BJ (cell line): ENCODE results near the gene SPINK7. TPM values are rescaled to one million over a fixed set of nuclear protein-coding genes. Genes with fewer than 3 reads are reported as not detected.
"Not testable (repeated sequence)": the region's sequence is repeated elsewhere in the genome, so short reads cannot be mapped to it uniquely, and the experiment has no call there.

Experiments
- CTCF ChIA-PET: fragments of 350-600 bp; formaldehyde crosslinking; extraction: SDS; loops from one replicate; lab custom pipeline; 2021; ENCODE audit warnings: antibody characterized with exemption, inconsistent platforms; lab: Yijun Ruan, JAX
- POLR2A ChIA-PET: fragments of 300-600 bp; sonication (Branson Sonifier 250); formaldehyde crosslinking; extraction: SDS; loops from one replicate; lab custom pipeline; 2021; ENCODE audit warnings: antibody characterized with exemption; lab: Charles Lee
- DNase-seq: peaks from one replicate; pipeline ENCODE4 v3.0.0-alpha.2; 2011; ENCODE audit warnings: low read depth
- H3K27me3 ChIP-seq: 2 replicates; pipeline ENCODE4 v1.6.0; 2011; ENCODE audit warnings: low read length; ENCODE audit not compliant: control insufficient read depth, insufficient read depth
- H3K36me3 ChIP-seq: 2 replicates; pipeline ENCODE4 v1.5.1; 2011; ENCODE audit warnings: low read length; ENCODE audit not compliant: control insufficient read depth, insufficient read depth
- H3K4me3 ChIP-seq: 2 replicates; pipeline ENCODE4 v1.5.1; 2011; ENCODE audit warnings: low read depth, mild to moderate bottlenecking, control low read depth, low read length
- CTCF ChIP-seq: IDR thresholded peaks from 2 replicates; pipeline ENCODE4 v1.5.1; 2011; ENCODE audit warnings: low read depth, mild to moderate bottlenecking, control low read depth, inconsistent platforms, low read length, moderate library complexity; ENCODE audit not compliant: insufficient read depth
- polyA minus RNA-seq: library from RNA; depleted of rRNA, polyadenylated mRNA; stranded (reverse); fragments of >200 nt; gene quantifications from 2 replicates; pipeline ENCODE4 v1.2.3, GENCODE V29; 2011; rRNA and poly(A)+ RNA removed
- polyA plus RNA-seq: library from polyadenylated mRNA; depleted of rRNA; stranded (reverse); fragments of >200 nt; gene quantifications from 2 replicates; pipeline ENCODE4 v1.2.3, GENCODE V29; 2011; rRNA removed

Gene SPINK7
- polyA plus RNA-seq (not detected in 2 replicates), polyA minus RNA-seq (not detected in 2 replicates)

- no peaks in the 10 kb centered on the region for H3K27me3 ChIP-seq
- CTCF ChIA-PET: interaction anchor here (1.0 kb wide), 1 partner anchor 62 kb away, joined by 3 read pairs; no protein-coding TSS in a partner anchor
- DNase-seq: no peak
- no peak within 1 kb of the TSS for H3K4me3 ChIP-seq
- TF ChIP-seq CTCF: no peak
- POLR2A ChIA-PET: no interaction called here
- H3K36me3 ChIP-seq: no peaks in the 10 kb centered on the region
Measured at GRCh38 chr5:148312153-148312552, at the start of gene SPINK7. SPINK7 (plus strand) TSS chr5:148312423; CDS start chr5:148312484, 61 bp downstream.

DNA sequence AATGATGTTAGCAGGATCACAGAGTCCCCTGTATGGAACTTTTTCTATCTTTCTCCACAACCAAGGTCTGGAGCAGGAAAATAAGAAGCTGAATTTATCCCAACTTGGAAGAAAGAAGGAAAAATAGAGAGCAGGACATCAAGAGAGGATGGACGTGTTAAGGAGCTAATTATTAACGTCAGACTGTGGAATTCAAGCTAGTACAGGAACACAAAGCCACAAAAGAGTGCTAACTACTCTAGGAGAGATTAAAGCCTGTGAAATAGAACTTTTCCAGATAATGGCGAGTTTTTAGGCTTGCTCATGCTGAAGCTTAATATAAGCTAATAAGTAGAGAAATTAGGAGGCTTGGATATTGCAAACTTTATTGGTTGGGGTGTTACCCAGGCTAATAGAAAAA lies 44.3 kb upstream of the SPINK7 start:
- ChIA-PET CTCF (no interaction called here), POLR2A (interaction anchor here (0.8 kb wide), 1 partner anchor 18 kb away, joined by 11 read pairs; no protein-coding TSS in a partner anchor)
- Histone ChIP-seq H3K27me3 (no peaks in the 10 kb centered on the region), H3K36me3 (no peaks in the 10 kb centered on the region), H3K4me3 (no peak overlapping the region)
- no peak for DNase-seq
- TF ChIP-seq CTCF: no peak

DNA sequence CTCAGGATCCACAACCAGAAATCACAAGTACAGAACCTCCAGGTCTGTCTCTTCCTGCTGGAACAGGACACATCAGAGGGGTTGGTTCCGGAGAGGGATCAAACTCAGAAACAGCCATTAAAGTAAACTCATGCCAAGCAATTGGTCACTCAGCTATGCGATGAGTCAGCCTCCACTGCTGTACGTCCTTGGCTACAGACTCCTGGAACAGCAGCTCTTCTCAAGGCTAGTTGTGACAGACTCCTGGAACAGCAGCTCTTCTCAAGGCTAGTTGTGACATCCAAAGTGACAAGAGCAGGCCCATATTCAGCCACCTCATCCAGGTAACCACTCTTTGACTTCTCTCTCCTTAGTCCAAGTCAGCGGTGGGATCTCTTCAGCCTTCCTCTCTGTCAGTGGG lies 43.7 kb upstream of the SPINK7 start, which contains the start of gene SPINK13:
TSS of gene SPINK13 (plus strand) at position 229 of the 400 bp plus-strand sequence. CDS start 1,279 bp downstream, outside the sequence.
- Histone ChIP-seq H3K36me3 (no peaks in the 10 kb centered on the region), H3K27me3 (no peaks in the 10 kb centered on the region), H3K4me3 (no peak within 1 kb of the TSS)
- ChIA-PET CTCF (no interaction called here), POLR2A (no interaction called here)
- TF ChIP-seq CTCF: no peak
- DNase-seq: no peak

- POLR2A ChIA-PET, H3K36me3 ChIP-seq, H3K4me3 ChIP-seq, DNase-seq, CTCF ChIA-PET, H3K27me3 ChIP-seq: not testable (repeated sequence)
Measured at GRCh38 chr5:148275129-148275528, 37.1 kb upstream of the SPINK7 start.

GRCh38 chr5:148280893-148281292 lies 31.3 kb upstream of the SPINK7 start:
- H3K36me3 ChIP-seq, DNase-seq, H3K27me3 ChIP-seq, POLR2A ChIA-PET, H3K4me3 ChIP-seq: not testable (repeated sequence)
- CTCF ChIA-PET: interaction anchor here (0.6 to 1.5 kb wide), 3 partner anchors 11 to 832 kb away, joined by 3 read pairs; no protein-coding TSS in a partner anchor

DNA sequence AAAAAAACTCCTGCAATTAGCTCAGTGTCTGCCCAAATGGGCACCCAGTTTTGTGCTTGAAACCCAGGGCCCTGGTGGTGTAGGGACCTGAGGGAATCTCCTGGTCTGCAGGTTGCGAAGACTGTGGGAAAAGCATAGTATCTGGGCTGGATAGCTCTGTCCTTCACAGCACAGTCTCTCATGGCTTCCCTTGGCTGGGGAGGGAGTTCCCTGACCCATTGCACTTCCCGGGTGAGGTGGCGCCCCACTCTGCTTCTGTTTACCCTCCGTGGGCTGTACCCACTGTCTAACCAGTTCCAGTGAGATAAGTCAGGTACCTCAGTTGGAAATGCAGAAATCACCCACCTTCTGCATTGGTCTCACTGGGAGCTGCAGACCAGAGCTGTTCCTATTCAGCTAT lies 30.9 kb upstream of the SPINK7 start:
- POLR2A ChIA-PET, H3K4me3 ChIP-seq, H3K27me3 ChIP-seq, DNase-seq, H3K36me3 ChIP-seq: not testable (repeated sequence)
- CTCF ChIA-PET: interaction anchor here (0.6 to 1.5 kb wide), 3 partner anchors 10 to 832 kb away, joined by 3 read pairs; no protein-coding TSS in a partner anchor
